ENCODE measurements around the gene CADM2.
"Not testable (repeated sequence)": the region's sequence is repeated elsewhere in the genome, so short reads cannot be mapped to it uniquely, and the experiment has no call there.

Gene CADM2

DNA sequence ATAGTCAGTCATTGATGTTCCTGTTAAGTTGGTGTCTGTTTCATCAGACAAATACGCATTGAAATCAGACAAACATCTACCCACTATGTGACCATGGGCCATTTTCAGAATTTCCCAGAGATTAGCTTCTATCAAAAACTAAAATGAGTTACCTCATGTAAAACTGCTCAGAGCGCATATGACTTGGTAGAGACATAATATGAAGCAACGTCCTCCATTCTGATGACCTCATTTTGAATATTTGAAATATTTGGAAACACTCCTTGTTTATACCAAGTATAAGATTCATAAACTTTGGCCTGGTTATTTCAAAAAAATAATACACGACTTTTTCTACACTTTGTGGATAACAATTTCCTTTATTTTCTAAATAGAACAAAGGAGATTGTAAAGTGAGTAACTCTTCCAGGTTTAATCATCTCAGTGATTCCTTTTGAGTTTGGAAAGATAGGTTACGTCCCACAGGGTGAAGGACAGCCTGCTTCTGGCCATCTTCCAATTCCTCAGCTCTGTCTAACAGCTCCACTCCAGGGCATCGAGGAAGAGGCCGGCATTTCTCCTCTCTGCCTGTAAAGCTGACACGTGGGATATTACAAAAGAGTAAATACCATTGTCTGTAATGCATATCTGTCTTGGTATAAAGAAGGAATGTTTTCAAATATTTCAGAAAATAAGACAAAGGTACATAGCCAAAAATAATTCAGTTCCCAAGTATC lies 122.6 kb downstream of the CADM2 start:
- DNase-seq, result no peak

DNA sequence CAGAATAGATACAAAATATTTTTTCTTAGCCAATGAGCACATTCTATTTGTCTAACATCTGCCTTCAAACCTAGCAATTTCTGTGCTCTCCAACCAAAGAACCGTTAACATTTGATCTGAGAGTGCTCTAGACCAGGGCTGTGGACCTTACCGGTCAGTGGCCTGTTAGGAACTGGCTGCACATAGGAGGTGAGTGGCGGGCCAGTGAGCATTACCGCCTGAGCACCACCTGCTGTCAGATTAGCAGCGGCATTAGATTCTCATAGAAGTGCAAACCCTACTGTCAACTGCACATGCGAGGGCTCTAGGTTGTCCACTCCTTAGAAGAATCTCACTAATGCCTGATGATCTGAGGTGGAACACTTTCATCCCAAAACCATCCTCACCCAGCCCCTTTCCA lies 131.7 kb downstream of the CADM2 start:
- DNase-seq, result no peak

DNA sequence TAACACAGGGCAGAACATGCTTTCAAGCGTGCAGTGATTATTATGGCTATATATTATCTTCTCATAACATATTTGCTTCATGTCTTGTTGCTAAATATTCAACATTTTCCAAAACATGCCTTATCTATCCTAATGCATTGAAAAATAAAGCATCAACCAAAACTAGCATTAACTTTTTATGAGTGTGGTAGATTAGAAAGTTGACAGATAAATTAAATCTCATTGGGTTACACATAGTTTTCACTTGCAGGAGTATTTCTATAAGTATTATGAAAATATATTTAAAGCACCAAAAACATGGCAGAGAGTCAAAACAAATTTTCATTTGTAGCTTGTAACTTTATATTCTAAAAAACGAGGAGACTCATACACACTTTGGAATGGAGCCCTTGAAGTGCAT lies 141.5 kb downstream of the CADM2 start:
- no peak for DNase-seq

DNA sequence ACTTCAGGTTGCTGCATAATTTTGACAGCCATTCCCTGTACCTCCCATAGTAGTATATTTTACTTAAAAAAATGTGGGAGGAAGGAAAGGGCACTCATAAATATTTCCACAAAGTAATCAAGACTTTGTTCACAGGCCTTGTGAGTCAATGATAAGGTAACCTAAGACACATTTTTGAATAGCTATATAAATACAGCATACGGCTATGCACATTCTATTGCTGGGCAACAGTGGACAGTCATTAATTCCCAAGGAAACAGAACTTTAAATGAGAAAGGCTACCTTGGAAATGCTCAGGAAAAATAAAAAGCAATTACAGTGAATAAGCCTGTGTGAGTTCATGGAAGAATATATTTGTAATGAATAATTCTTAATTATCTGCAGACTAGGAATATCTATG lies 144.0 kb downstream of the CADM2 start:
- DNase-seq, result no peak

DNA sequence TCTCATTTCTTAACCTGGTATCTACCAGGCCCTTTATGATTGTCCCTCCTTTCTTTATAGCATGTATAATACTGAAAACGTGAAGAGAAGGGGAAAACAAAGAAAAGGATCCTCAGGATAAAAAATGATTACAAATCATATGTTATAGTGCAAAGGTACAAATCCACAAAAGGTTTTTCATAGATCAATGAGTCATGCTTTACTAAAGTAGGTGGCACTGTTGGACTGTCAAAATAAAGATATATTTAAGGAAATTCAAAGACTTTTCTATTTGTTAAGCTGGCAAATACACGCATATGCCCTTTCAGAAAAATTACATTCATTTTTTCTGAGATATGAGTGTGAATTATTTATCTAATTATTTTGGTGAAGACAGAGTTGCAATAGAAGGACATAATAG lies 151.6 kb downstream of the CADM2 start:
- no peak for DNase-seq

DNA sequence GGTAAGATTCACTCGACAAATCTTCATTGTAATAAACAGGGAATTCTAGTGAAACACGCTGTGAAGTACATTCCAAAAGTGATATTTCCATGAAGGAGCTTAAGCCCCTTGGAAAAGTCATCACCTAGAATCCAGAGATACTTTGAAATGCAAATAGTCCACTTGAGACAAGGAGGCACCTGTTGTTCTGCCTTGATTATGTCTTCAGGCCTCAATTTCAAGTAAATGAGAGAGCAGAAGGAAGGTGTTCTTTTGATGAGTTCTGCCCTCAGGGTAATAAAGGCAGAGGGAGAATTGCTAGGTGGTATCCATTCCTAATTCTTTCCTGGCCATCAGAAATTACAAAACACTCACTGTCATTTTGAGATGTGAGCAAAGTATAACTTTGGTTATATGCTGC lies 162.1 kb downstream of the CADM2 start:
- no peak for DNase-seq

DNA sequence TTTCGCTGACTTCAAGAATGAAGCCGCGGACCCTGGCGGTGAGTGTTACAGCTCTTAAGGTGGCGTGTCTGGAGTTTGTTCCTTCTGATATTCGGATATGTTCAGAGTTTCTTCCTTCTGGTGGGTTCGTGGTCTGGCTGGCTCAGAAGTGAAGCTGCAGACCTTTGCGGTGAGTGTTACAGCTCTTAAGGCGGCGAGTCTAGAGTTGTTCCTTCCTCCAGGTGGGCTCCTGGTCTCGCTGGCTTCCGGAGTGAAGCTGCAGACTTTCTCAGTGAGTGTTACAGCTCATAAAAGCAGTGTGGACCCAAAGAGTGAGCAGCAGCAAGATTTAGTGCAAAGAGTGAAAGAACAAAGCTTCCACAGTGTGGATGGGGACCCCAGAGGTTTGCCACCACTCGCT lies 174.1 kb downstream of the CADM2 start:
- not testable (repeated sequence) for DNase-seq

DNA sequence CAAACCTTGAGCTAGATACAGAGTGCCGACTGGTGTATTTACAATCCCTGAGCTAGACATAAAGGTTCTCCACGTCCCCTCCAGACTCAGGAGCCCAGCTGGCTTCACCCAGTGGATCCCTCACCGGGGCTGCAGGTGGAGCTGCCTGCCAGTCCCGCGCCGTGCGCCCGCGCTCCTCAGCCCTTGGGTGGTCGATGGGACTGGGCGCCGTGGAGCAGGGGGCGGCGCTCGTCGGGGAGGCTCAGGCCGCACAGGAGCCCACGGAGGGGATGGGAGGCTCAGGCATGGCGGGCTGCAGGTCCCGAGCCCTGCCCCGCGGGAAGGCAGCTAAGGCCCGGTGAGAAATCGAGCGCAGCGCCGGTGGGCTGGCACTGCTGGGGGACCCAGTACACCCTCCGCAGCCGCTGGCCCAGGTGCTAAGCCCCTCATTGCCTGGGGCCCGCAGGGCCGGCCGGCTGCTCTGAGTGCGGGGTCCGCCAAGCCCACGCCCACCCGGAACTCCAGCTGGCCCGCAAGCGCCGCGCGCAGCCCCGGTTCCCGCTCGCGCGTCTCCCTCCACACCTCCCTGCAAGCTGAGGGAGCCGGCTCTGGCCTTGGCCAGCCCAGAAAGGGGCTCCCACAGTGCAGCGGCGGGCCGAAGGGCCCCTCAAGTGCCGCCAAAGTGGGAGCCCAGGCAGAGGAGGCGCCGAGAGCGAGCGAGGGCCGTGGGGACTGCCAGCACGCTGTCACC lies 175.1 kb downstream of the CADM2 start:
- not testable (repeated sequence) for DNase-seq

DNA sequence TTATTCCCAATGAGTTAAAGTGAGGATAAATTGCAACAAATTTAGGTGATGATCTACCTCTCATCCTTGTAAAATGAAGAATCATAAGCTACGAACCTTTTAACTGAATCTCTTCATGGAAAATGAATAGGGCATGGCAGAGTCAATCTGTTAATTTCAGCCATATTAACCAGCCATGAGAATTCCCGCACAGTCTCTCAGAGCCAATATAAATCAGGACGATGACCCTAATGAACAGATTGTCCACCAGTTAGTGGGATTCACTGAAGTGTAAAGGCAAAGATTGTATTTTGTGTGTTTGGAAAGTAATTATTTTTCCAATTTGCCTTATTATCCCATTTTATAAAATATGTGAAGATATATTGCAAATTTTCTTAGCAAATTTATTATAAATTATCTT lies 183.8 kb downstream of the CADM2 start:
- no peak for DNase-seq

DNA sequence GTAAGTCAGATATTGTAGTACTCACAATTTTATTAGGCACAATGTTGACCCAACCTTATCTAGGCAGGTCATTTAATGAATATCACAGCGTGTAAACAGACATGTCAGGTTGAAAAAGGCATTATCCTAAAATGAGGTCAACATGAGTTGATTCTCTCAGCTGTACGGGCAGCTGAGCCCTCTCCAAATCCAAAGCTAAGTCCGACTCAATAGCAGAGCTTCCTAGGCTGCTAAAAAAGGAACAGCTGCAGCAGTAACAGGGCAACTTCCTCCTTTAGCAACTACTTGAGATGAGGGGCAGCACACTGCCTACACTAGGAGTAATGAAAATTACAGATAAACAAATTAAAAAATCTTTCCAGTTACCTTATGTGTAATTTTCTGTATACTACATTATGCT lies 189.2 kb downstream of the CADM2 start:
- no peak for DNase-seq

DNA sequence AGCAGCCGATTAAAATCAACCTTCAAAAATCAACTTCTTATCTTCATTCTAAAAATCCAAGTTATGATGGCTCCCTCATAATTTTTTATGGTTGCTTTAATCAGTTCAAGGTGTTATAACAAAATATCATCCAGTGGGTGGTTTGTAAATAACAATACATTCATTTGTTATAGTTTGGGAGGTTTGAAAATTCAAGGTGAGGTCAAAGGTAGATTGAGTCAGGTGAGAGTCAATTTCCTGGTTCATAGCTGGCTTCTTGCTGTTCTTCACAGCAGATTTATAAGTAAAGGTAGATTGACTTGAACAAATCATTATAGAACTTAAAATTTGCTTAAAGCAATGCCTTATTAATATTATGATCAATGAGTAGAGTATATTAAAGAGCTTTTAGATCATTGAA lies 192.8 kb downstream of the CADM2 start:
- DNase-seq, result no peak

DNA sequence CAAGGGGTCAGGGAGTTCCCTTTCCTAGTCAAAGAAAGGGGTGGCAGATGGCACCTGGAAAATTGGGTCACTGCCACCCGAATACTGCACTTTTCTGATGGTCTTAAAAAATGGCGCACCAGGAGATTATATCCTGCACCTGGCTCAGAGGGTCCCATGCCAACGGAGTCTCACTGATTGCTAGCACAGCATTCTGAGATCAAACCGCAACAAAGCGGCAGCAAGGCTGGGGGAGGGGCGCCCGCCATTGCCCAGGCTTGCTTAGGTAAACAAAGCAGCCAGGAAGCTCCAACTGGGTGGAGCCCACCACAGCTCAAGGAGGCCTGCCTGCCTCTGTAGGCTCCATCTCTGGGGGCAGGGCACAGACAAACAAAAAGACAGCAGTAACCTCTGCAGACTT lies 194.5 kb downstream of the CADM2 start:
- not testable (repeated sequence) for DNase-seq

DNA sequence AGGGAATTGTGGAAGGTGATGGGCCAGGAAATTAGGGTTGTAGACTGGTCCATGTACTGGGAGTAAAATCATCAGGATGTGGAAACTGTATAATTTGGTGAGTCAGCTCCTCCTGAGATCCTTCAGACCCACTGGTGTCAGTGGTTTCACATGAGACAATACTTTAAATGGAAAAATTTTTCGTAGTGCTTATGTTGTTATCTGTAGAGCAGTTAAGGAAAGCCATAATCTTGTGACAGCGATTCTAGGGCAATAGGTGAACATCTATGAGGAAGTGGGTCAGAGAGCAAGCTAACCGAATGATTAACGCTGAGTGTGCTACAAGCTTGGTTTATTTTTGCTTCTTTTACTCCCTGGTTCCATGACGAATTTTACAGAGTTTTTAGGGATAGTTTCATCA lies 200.6 kb downstream of the CADM2 start:
- no peak for DNase-seq

DNA sequence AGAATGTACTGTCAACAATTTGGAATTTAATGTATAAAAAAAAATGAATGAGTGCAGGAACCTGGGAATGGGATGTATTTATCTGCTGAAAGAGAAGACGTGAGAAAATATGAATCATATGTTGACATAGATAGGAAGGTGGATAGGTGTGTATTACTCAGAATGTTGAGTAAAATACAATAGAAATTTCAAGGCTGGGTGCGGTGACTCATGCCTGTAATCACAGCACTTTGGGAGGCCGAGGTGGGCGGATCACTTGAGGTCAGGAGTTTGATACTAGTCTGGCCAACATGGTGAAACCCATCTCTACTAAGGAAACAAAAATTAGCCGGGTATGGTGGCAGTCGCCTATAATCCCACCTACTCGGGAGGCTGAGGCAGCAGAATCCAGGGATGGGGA lies 202.8 kb downstream of the CADM2 start:
- DNase-seq, result no peak

DNA sequence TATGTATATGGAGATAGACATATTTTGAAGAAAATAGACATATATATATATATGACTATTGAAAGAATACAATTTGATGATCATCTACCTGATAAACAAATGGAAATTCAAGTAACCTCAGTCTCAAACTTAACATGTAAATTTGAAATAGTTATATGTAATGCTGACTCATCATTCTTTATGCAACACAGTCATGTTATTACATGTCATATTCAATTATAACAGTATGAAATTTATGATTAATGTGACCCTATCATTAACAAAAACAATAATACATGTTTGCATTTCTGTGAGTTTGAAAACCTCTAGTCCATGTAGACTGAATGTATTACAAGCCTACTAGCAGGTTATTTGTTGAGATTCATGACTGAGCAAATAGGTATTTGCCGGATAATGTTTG lies 204.1 kb downstream of the CADM2 start:
- no peak for DNase-seq

DNA sequence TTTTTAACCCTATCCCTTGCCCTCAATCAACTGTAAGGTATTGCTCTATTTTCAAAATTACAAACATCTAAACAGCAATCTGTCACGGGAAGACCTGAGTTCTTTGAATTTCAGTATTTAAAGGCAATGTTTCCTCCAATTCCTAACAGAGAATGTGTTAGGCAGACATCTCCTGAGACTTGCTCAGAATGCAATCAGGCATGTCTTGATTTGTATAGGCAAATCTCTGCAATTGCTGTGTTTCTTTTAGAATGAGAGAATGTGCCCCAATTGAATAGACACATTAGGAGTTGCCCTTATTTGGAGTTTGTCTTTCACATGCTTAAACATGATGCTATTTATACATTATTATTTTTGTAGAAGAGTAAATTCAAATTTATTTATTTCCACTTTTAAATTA lies 205.6 kb downstream of the CADM2 start:
- DNase-seq, result no peak

DNA sequence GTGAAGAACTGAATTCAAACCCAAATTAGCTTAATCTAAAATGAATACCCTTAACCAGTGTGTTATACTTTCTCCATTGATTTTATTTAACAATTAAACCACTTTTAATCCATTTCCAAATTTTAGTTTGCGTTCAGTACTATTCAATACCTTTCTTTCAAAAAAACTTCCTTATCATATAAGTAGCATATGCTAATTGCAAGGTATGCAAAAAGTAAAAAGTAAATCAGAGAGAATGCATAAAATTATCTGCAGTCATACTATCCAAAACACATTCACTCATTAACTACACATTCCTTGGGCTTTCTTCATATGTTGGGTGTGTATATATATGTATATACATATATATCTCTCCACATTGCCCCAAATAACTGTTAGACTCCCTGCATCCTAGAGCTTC lies 208.8 kb downstream of the CADM2 start:
- no peak for DNase-seq

DNA sequence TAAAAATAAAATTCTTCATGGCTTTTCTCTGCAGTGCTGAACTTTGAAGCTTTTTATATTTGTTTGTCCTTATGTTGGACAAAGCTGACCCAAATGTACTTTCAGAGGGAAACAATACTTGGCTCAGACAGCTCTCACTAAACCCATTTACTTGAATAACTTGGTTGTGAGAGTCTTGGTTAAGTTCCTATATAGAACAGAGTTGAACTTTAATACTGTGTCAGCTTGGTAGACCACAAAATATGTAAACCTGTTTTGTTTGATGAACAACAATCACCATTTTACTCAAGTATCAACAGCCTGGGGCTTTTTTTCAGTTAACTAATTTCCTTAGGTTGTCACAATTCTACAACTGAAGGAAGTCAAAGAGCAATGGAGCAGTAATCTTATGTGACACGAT lies 211.9 kb downstream of the CADM2 start:
- no peak for DNase-seq

DNA sequence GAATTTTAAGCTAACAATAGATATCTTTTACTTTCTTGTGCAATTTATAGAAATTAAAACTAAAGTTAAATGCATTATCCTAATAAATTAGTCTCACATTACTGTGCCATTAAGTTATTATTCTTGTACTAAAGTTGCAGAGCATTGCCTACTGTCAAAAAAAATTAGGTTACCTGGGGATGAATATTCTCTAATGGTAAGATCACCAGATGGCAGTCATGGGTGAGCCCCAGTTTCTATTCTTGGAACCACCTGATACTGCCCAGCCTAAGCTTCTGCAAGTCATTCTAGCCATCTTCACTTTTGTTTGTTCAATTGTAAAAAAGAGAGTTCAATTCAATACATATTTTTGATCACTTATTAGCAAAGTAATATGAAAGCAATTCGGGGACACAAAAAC lies 213.2 kb downstream of the CADM2 start:
- DNase-seq, result no peak

DNA sequence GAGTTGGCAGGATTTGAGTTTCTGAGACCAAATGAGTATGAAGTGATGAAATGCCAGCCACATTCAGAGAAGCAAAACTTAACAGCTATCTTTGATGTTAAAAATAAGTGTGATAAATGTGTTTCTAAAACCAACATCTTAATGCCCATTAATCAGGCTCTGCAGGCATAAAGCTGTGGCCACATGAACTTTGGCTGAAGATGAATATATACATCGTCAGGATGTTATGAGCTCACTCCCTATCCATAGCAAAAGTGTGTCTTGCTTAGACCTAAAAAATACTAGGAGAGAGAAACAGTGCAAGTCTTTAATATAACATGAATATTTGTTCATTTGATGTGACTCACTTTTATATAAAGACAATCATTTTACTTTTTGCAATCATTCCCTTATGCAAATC lies 218.0 kb downstream of the CADM2 start:
- DNase-seq, result no peak

DNA sequence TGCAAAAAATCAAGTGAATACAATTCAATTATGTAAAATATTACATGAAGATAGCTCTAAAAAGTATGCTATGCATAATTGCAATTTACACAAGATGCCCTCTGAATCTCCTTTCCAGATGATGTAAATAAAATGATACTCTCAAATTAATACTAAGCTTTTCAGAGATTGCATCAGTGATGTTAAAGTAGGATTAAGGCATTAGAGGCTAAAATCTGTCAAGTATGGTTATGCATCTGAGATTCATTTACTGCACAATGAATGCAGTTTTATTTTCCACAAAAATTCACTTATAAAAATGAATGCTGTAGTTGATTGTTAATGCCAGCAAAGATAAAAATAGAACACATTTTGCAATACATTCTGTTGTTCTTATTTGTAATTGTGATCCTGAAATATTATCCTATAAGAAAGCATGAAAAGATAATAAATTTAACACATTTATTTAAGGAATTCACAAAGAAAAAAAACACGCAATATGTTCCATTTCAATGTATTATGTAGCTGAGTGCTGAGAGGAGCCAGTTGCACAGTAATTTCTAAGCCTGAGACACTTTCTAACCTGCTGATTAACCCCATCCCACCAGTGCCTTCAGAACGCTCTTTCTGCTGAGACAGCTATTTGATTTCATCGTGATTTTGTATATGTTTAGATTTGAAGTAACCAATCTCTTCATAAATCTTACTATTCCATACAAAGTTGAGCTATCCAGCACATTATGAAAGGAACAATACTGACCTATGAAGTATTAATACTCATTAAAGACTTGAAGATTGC lies 224.4 kb downstream of the CADM2 start:
- DNase-seq, result no peak

DNA sequence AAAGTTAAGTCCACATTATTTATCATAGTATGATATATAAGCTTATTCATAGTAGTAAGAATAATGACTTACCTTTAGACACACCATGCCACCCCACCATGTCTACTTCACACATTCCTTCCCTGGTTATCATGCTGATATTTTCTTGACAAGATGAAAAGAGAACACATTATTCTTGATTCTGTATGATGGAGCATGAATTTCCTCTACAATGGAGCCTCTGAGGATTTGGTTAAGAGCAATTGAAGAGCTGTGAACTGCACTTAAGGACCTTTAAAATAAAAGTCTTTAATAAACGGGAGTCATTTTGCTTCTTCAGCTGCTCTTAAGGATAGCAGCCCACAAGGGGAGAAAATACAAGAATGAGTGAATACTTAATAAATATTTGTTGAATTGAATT lies 226.7 kb downstream of the CADM2 start:
- no peak for DNase-seq

DNA sequence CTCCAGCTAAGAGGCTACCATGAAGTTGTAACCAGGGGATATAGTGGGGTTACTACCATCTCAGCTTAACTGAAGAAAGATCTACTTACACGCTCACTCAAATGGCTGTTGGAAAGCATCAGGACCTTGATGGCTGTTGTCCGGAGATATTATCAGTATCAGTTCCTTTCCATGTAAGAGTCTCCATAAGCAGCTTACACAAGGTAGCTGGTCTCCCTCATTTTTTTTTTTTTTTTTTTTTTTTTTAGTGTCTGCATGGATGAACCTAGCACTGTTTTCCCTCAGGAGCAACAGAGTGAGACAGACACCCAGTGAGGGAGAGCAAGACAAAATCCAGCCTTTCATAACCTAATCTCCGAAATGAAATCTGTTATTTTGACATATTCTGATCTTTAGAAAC lies 230.9 kb downstream of the CADM2 start:
- no peak for DNase-seq

DNA sequence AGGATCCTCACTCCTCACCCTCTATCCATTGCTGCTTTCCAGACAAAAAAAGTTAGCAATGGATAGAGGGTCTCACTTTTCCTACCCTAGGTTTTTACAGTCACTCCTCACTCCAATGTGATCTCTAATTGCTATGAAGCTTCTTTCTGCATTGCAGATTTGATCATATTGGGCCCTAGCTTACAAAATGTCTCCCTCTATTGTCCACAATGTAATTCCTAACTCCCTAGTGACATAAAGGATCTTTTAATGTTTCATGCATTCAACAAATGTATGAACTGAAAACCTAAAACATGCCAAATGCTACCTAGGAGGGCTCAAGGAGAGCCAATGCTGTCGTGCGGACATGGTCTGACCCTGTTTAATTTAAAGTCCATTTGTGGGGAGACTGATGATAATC lies 234.8 kb downstream of the CADM2 start:
- no peak for DNase-seq
